ENCODE measurements around the gene TBXAS1.
A peak's percentile ranks its signal among the peaks of the same experiment; 100 is the strongest.
"Not testable (repeated sequence)": the region's sequence is repeated elsewhere in the genome, so short reads cannot be mapped to it uniquely, and the experiment has no call there.

TBXAS1 gene

DNA sequence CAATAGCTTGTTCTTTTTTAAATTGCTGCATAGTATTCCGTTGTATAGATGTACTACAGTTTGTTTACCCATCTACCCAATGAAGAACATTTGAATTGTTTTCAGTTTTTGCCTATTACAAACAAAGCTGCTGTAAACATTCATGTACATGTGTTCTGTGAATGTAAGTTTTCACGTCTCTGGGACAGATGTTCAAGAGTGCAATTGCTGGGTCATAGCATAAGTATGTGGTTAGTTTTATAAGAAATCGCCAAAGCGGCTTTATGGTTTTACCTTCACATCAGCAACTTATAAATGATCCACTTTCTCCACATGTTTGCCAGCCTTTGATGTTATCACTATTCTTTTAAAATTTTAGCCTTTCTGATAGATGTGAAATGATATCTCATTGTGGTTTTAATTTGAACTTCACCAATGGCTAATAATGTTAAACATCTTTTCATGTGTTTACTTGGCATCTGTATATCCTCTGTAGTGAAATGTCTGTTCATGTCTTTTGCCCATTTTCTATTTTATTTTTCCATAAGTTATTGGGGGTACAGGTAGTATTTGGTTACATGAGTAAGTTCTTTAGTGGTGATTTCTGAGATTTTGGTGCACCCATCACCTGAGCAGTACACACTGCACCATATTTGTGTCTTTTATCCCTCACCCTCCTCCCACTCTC lies 73.5 kb downstream of the TBXAS1 start:
- H3K36me3 ChIP-seq (ENCODE audit: control insufficient read depth in 1 of 2, insufficient read depth in 2 of 2, low read length in 2 of 2): no peaks in the 10 kb centered on the region
- no peak overlapping the region for H3K4me3 ChIP-seq (ENCODE audit: low read depth in 1 of 2, low read length in 2 of 2)
- H3K27ac ChIP-seq (ENCODE audit: low read length): no peak overlapping the region
- H3K27me3 ChIP-seq (ENCODE audit: low read depth, low read length): no peaks in the 10 kb centered on the region
- no peaks in the 10 kb centered on the region for H3K4me1 ChIP-seq (ENCODE audit: control insufficient read depth in 1 of 2, insufficient read depth in 2 of 2, low read length in 2 of 2)
- peaks cover 5 to 6% of the 10 kb centered on the region in 2 donors for H3K9me3 ChIP-seq (ENCODE audit: control insufficient read depth in 1 of 2, low read length in 2 of 2)

DNA sequence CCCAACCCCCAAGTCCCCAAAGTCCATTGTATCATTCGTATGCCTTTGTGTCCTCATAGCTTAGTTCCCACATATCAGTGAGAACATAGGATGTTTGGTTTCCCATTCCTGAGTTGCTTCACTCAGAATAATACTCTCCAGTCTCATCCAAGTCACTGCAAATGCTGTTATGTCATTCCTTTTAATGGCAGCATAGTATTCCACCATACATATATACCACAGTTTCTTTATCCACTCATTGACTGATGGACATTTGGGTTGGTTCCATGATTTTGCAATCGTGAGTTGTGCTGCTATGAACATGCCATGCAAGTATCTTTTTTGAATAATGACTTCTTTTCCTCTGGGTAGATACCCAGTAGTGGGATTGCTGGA lies 74.0 kb downstream of the TBXAS1 start:
- H3K27ac ChIP-seq (ENCODE audit: low read length); H3K9me3 ChIP-seq (ENCODE audit: control insufficient read depth in 1 of 2, low read length in 2 of 2); H3K36me3 ChIP-seq (ENCODE audit: control insufficient read depth in 1 of 2, insufficient read depth in 2 of 2, low read length in 2 of 2); H3K4me1 ChIP-seq (ENCODE audit: control insufficient read depth in 1 of 2, insufficient read depth in 2 of 2, low read length in 2 of 2); H3K27me3 ChIP-seq (ENCODE audit: low read depth, low read length); H3K4me3 ChIP-seq (ENCODE audit: low read depth in 1 of 2, low read length in 2 of 2): not testable (repeated sequence)

DNA sequence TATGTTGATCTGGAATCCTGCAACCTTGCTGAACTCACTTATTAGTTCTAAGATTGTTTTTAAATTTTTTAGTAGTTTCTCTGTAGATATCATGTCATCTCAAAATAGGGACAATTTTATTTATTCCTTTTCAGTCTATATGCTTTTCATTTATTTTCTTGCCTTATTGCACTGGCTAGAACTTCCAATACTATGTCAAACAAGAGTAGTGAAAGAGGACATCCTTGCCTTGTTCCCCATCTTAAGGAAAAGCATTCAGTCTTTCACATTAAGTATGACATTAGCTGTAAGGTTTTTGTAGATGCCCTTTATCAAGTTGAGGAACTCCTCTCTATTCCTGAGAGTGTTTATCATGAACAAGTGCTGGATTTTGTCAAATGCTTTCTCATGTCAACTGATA lies 77.8 kb downstream of the TBXAS1 start:
- H3K36me3 ChIP-seq (ENCODE audit: control insufficient read depth in 1 of 2, insufficient read depth in 2 of 2, low read length in 2 of 2): no peaks in the 10 kb centered on the region
- no peaks in the 10 kb centered on the region for H3K4me1 ChIP-seq (ENCODE audit: control insufficient read depth in 1 of 2, insufficient read depth in 2 of 2, low read length in 2 of 2)
- H3K27me3 ChIP-seq (ENCODE audit: low read depth, low read length): no peaks in the 10 kb centered on the region
- no peak overlapping the region for H3K27ac ChIP-seq (ENCODE audit: low read length)
- H3K4me3 ChIP-seq (ENCODE audit: low read depth in 1 of 2, low read length in 2 of 2): no peak overlapping the region
- H3K9me3 ChIP-seq (ENCODE audit: control insufficient read depth in 1 of 2, low read length in 2 of 2): peaks cover 5 to 6% of the 10 kb centered on the region in 2 donors

DNA sequence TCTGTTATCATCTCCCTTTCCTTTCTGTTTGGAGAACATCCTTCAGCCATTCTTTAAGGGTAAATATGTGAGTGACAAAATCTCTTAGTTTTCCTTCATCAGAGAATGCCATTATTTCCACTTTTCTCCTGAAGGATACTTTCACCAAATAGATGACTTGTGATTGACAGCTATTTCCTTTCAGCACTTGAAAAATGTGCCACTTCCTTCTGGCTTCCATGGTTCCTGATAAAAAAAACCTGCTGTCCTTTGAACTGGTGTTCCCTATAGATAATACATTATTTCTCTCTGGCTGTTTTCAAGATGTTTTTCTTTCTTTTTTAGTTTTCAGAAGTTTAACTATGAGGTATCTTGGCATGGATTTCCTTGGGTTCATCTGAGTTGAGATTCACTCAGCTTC lies 79.7 kb downstream of the TBXAS1 start:
- Histone ChIP-seq H3K4me3 (ENCODE audit: low read depth in 1 of 2, low read length in 2 of 2) (no peak overlapping the region), H3K27ac (ENCODE audit: low read length) (no peak overlapping the region), H3K4me1 (ENCODE audit: control insufficient read depth in 1 of 2, insufficient read depth in 2 of 2, low read length in 2 of 2) (no peaks in the 10 kb centered on the region), H3K36me3 (ENCODE audit: control insufficient read depth in 1 of 2, insufficient read depth in 2 of 2, low read length in 2 of 2) (no peaks in the 10 kb centered on the region), H3K9me3 (ENCODE audit: control insufficient read depth in 1 of 2, low read length in 2 of 2) (peaks cover 0 to 5% of the 10 kb centered on the region in 2 donors), H3K27me3 (ENCODE audit: low read depth, low read length) (no peaks in the 10 kb centered on the region)

DNA sequence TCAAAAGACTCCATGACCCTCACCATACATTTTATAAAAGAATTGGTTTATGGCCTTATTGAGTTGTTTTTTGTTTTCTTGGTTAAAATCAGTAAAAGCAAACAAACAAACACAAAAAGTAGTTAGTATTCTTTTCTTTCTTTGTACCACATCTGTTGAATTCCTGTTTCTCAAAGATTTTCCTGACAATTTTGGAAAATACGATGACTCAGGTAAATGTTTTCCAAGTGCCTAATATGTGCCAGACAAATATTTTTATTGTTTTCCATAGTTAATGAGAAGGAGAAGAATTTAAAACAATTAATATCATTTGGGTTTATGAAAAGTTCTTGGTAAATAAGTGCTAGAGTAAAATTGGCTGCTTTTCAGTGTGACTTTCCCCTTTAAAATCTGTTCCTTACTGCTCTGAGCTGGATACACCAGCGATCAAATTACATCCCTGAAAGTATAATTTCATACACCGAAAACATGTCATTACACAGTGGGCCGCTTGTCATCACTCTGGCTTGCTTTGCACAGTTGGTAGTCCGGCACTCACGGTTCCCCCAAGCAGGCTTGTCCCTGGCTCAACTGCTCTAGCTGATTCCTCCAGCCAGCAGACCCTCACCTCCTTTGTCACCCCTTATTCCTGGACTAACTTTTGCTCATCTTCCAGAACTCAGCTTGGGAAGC lies 80.5 kb downstream of the TBXAS1 start:
- no peak overlapping the region for H3K4me3 ChIP-seq (ENCODE audit: low read depth in 1 of 2, low read length in 2 of 2)
- H3K27me3 ChIP-seq (ENCODE audit: low read depth, low read length): no peaks in the 10 kb centered on the region
- H3K27ac ChIP-seq (ENCODE audit: low read length): no peak overlapping the region
- H3K9me3 ChIP-seq (ENCODE audit: control insufficient read depth in 1 of 2, low read length in 2 of 2): peaks cover 0 to 5% of the 10 kb centered on the region in 2 donors
- no peaks in the 10 kb centered on the region for H3K36me3 ChIP-seq (ENCODE audit: control insufficient read depth in 1 of 2, insufficient read depth in 2 of 2, low read length in 2 of 2)
- no peaks in the 10 kb centered on the region for H3K4me1 ChIP-seq (ENCODE audit: control insufficient read depth in 1 of 2, insufficient read depth in 2 of 2, low read length in 2 of 2)

DNA sequence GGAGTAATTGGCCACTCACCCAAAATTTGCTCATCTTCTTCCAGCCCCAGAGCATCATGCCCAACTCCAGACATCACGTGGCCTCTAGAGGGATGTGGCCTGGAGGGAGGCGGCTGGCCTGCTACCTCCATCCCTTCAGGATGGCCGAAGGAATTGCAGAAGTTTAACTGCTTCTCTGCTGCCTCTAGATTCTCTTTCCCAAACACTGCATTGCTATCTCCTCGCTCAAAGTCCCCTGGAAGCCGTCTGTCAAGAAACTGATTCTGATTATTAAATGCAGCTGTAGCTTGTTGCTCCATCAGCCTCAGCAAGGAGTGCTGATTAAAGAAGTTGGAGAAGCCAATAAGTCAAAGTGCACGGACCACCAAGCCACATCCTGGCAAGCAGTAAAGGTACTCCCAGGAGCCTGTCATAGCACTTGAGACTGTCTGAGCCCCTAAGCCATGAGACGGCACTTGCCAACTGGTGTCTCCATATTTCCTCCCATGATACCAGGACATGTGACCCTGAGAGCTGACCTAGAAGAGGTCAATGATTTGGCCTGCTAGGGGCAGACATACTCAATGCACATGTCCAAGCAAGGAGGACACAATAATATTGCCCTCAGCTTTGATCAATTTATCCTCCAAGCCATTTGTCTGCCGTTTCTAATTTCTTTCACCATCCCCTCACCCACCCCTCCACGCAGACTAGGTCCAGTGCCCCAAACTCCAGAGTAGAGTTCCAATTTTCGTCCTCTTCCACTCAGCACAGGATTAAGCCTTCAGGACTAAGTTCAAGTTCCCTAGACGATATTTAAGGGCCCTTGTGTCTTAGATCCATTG lies 84.2 kb downstream of the TBXAS1 start:
- Histone ChIP-seq H3K27me3 (ENCODE audit: low read depth, low read length) (no peaks in the 10 kb centered on the region), H3K4me1 (ENCODE audit: control insufficient read depth in 1 of 2, insufficient read depth in 2 of 2, low read length in 2 of 2) (peaks cover 0 to 5% of the 10 kb centered on the region in 2 donors), H3K9me3 (ENCODE audit: control insufficient read depth in 1 of 2, low read length in 2 of 2) (no peaks in the 10 kb centered on the region), H3K36me3 (ENCODE audit: control insufficient read depth in 1 of 2, insufficient read depth in 2 of 2, low read length in 2 of 2) (no peaks in the 10 kb centered on the region), H3K4me3 (ENCODE audit: low read depth in 1 of 2, low read length in 2 of 2) (no peak overlapping the region), H3K27ac (ENCODE audit: low read length) (no peak overlapping the region)

DNA sequence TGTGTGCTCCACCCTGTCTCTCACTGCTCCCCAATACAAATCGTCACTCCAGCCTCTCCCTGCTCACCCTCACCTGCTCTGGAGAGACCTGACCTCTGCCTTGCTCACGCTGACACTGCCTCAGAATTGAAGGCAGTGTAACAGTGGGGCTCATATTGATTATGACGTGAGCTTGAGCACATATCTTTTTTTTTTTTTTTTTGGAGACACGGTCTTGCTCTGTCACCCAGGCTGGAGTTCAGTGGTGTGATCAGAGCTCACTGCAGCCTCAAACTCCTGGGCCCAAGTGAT lies 84.7 kb downstream of the TBXAS1 start:
- Histone ChIP-seq H3K36me3 (ENCODE audit: control insufficient read depth in 1 of 2, insufficient read depth in 2 of 2, low read length in 2 of 2) (no peaks in the 10 kb centered on the region), H3K27ac (ENCODE audit: low read length) (no peak overlapping the region), H3K9me3 (ENCODE audit: control insufficient read depth in 1 of 2, low read length in 2 of 2) (no peaks in the 10 kb centered on the region), H3K27me3 (ENCODE audit: low read depth, low read length) (no peaks in the 10 kb centered on the region), H3K4me3 (ENCODE audit: low read depth in 1 of 2, low read length in 2 of 2) (no peak overlapping the region), H3K4me1 (ENCODE audit: control insufficient read depth in 1 of 2, insufficient read depth in 2 of 2, low read length in 2 of 2) (peaks cover 0 to 5% of the 10 kb centered on the region in 2 donors)

DNA sequence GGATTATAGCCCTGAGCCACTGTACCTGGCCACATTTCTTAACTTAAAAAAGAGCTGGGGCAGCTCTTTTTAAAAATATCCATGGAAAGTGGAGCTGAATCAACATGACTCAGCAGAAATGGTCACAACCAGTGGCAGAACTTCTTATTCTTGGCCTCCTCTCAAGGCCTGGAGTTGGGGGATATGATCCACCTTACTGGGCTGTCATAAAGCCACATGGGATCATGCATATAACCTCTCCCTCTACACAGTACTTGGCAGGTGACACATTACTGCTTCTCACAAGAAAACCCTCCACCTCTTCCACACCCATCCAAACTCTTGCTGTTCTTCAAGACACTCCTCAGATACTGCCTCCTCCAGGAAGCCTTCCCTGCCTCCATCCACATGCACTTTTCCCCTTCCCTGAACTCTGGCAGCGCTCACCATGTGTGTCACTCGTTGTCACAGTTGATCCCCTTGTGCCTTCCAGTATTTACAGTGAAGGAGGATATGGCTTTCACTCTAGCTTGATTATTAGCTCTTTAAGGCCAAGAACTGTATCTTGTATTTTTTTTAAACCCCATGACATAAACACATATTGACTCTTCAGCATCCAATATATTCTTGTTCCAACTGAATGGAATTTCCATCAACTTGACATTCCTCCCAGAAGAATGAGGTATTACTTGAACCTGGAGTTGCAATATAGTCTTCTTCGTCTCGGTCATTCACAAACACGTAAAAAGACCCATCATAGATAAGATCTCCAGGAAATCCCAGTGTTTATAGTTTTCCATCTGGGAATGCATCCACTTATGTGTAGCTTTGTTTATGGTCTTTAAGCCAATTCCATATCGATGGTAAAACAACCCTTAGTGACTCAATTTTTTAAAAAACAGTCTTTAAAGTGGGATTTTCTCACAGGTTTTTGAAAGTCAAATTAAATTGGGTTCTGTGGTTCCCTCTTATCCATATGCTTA lies 85.5 kb downstream of the TBXAS1 start:
- peaks cover 0 to 5% of the 10 kb centered on the region in 2 donors for H3K4me1 ChIP-seq (ENCODE audit: control insufficient read depth in 1 of 2, insufficient read depth in 2 of 2, low read length in 2 of 2)
- no peaks in the 10 kb centered on the region for H3K9me3 ChIP-seq (ENCODE audit: control insufficient read depth in 1 of 2, low read length in 2 of 2)
- H3K27ac ChIP-seq (ENCODE audit: low read length): no peak overlapping the region
- H3K36me3 ChIP-seq (ENCODE audit: control insufficient read depth in 1 of 2, insufficient read depth in 2 of 2, low read length in 2 of 2): no peaks in the 10 kb centered on the region
- no peaks in the 10 kb centered on the region for H3K27me3 ChIP-seq (ENCODE audit: low read depth, low read length)
- H3K4me3 ChIP-seq (ENCODE audit: low read depth in 1 of 2, low read length in 2 of 2): no peak overlapping the region

DNA sequence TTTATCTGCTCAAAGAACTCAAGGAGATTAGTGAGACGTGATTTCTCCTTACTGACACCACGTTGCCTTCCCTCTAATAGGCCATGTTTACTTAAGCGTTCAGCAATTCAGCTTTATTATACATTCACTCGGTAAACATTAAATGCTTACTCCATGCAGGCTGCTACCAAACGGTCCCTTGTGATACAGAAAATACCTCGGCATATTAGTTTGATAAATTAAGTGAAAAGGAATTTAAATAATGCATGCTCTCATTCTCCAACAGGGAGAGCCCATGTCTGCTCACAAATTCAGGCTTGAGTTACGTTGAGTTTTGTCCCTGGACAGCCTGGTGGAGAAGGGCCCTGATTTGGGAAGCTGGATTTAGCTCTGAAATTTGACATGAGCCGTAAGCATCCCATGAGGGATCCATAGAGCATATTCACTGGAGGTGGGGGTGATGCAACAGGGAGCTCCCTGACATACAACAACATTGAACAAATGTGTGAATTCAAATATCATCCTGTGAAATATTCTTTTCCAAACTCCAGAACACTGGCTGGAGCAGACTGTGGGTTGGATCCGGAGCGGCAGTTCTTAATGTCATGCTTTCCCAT lies 86.3 kb downstream of the TBXAS1 start:
- H3K4me1 ChIP-seq (ENCODE audit: control insufficient read depth in 1 of 2, insufficient read depth in 2 of 2, low read length in 2 of 2): peaks cover 0 to 5% of the 10 kb centered on the region in 2 donors

DNA sequence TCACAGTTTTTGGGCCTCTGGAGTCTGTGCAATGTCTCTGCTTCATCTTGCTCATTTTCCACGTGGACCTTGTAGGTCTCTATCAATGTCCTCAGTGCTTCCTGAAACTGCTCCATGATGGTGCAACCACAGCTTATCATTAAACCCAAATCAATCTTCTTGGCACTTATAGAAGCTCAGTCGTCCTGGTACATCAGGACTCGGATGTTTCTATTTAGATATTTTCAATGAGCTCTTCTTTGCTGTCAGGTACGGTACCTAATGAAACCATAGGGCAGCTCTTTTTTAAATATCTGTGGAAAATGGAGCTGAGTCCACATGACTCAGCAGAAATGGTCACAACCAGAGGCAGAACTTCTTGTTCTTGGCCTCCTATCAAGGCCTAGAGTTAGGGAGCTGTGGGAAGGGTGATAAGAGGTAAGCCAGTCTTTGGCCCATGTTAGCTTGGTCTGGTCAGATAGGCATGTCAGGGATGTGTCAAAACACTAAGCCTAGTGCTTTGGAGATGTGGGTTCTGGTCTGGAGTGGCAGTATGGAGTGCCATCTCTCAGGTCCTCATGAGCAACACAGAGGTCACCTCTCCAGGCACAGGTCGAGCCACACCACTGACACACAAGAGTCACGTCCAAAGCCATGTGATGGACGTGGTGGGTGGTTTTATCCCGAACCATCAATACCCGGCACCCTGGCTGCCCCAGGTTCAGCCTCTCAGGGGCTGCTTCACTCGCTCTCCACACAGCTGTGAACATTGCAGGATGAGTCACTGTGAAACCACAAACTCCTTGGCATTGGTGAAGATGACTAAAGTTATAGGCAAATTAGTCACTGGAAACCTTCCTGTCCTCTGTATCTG lies 87.0 kb downstream of the TBXAS1 start:
- H3K4me3 ChIP-seq (ENCODE audit: low read depth in 1 of 2, low read length in 2 of 2): no peak overlapping the region
- no peaks in the 10 kb centered on the region for H3K27me3 ChIP-seq (ENCODE audit: low read depth, low read length)
- H3K9me3 ChIP-seq (ENCODE audit: control insufficient read depth in 1 of 2, low read length in 2 of 2): no peaks in the 10 kb centered on the region
- peaks cover 0 to 5% of the 10 kb centered on the region in 2 donors for H3K4me1 ChIP-seq (ENCODE audit: control insufficient read depth in 1 of 2, insufficient read depth in 2 of 2, low read length in 2 of 2)
- H3K27ac ChIP-seq (ENCODE audit: low read length): peak overlapping the region; percentile 5
- H3K36me3 ChIP-seq (ENCODE audit: control insufficient read depth in 1 of 2, insufficient read depth in 2 of 2, low read length in 2 of 2): no peaks in the 10 kb centered on the region

More for the DNA sequence above, 86.3 kb downstream of the TBXAS1 start:
- Histone ChIP-seq H3K9me3 (ENCODE audit: control insufficient read depth in 1 of 2, low read length in 2 of 2) (no peaks in the 10 kb centered on the region), H3K36me3 (ENCODE audit: control insufficient read depth in 1 of 2, insufficient read depth in 2 of 2, low read length in 2 of 2) (no peaks in the 10 kb centered on the region), H3K27ac (ENCODE audit: low read length) (no peak overlapping the region), H3K4me3 (ENCODE audit: low read depth in 1 of 2, low read length in 2 of 2) (no peak overlapping the region), H3K27me3 (ENCODE audit: low read depth, low read length) (no peaks in the 10 kb centered on the region)
